G401 (cell line): ENCODE data around the gene GSTT4. TPM values are rescaled to one million over a fixed set of nuclear protein-coding genes. Genes with fewer than 3 reads are reported as not detected.
"Not testable (repeated sequence)": the region's sequence is repeated elsewhere in the genome, so short reads cannot be mapped to it uniquely, and the experiment has no call there.

Experiments used
- DNase-seq: peaks from one replicate; pipeline ENCODE4 v3.0.0-alpha.2; 2015; ENCODE audit warnings: low spot score
- in situ Hi-C: cut with HindIII; loops from 2 replicates; pipeline ENCODE4 v1.10.0; 2016; ENCODE audit warnings: low sequenced_read_pairs, mixed read lengths
- total RNA-seq: library from RNA; depleted of rRNA; stranded (reverse); fragments of >200 nt; shearing (Covaris generic); gene quantifications from 2 replicates; pipeline ENCODE4 v1.2.3, GENCODE V29; 2014; rRNA removed

The GSTT4 gene
- total RNA-seq, 1 experiment from 2014 or later, result not detected

DNA sequence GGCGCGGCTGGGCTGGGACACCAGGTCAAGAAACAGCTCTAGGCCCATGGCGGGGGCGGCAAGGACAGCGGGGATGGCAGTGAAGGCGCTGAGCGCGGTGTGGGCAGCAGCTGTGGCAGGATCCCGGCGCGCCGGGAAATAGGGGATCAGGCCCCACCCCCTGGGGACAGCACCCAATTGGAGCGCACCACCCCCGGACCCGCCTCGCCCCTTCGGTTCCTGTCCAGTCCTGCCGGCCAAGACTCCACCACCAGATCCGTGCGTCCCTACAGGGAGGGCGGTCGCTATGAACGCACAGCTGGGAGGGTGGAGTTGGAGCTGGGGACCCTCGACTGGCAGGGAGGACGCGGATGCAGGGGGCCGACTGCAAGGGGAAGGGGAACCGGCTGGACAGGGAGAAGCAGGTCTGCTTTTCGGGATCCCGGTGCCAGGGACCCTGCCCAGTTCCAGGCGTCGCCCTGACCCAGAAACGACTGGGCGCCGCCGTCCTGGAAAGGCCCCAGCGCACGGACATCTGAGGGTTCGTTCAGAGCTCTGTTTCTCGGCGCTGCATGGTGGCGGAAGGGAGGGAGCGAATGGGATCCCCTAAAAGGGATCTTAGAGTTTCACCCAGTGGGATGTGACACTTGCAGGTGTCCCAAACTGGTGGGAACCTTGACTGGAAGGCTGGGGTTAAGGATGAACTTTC is 44.0 kb downstream of the GSTT4 start, which contains the start of gene GSTT2B:
GSTT2B (minus strand) TSS at position 112 of the 688 bp plus-strand sequence; CDS start at position 48, 64 bp downstream.
- DNase-seq, in situ Hi-C loops: not testable (repeated sequence)

DNA sequence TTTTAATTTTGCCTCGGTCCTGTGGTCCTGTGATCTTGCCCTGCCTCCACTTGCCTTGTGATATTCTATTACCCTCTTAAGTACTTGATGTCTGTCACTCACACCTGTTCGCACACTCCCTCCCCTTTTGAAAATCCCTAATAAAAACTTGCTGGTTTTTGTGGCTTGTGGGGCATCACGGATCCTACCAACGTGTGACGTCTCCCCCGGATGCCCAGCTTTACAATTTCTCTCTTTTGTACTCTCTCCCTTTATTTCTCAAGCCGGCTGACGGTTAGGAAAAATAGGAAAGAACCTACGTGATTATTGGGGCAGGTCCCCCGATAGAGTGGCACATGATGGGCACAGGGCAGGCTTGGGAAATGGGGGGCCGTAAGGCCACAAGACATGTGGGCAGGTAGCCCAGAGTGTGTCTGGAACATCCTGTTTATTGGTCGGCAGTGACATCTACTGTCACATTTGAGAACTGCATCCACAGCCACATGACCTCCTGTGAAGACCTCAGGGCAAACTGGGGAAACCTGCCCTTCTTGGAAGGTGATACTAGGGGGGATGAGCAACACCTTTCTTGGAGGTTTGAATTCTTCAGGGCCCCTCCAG is 48.9 kb downstream of the GSTT4 start:
- in situ Hi-C loops, result not testable (repeated sequence)
- DNase-seq, result peak; percentile 85

DNA sequence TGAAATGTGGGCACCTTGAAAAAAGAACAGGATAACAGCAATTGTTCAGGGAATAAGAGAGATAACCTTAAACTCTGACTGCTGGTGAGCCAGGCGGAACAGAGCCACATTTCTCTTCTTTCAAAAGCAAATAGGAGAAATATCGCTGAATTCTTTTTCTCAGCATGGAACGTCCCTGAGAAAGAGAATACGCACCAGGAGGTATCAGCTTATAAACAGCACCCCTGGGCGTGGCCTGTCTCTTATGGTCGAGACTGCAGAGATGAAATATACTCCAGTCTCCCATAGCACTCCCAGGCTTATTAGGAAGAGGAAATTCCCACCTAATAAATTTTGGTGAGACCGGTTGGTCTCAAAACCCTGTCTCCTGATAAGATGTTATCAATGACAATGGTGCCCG is 49.4 kb downstream of the GSTT4 start:
- in situ Hi-C loops, DNase-seq: not testable (repeated sequence)

DNA sequence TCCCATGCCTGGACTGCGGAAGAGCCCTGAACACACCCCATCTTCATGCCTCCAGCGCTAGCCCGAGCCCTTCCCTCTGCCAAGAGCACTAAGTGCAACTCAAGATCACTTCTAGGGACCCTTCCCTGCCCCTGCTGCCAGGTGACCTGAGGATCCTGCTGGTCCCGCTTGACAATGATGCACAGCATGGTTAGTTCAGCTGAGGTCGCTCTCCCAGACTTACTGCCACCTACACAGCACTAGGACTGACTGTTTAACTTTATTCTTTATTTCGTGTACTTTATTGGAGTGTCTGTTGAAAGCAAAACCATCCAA is 50.3 kb downstream of the GSTT4 start:
- in situ Hi-C loops, DNase-seq: not testable (repeated sequence)

DNA sequence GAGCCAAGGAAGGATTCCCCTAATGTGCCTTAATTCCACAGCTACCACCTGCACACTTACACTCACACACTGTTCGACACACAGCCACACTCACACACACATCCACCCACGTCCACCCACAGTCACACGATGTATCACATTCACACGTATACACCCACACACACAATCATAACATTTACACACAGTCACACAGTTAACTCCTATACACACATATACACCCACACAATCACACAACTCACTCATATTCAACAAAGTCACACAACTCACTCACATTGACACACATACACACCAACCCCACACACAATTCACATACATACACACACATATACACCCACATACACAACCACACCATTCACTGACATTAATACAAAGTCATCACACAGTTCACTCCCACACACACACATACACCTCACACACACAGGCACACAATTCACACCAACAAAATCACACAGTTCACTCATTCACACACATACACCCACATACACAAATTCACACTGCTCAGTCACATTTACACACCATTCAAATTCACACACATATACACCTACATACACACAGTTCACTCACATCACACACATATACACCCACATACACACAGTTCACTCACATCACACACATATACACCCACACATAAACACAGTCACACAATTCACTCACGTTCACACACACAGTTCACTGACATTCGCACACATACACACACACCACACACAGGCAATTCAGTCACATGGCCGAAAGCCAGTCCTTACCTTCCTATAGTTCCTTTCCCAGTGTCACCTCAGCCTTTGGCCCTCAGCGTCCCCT is 50.9 kb downstream of the GSTT4 start:
- in situ Hi-C loops, DNase-seq: not testable (repeated sequence)

DNA sequence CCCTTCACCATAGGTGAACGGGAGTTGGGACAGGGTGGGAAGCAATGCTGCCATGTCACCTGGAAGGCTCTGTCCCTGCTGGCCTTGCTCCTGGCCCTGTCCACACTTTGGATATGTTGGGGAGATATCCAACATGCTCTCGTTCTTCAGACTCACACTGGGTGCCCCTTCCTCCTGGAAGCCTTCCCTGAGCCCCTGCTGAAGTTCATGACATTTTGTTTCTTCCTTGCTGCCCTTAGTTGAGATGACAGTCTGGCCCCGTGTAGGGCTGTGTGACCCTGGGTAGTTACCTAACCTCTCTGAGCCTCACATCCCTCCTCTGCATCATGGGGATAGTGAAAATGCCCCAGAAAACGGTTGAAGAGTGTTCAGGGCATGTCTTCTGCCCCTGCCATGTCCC is 51.8 kb downstream of the GSTT4 start:
- in situ Hi-C loops, DNase-seq: not testable (repeated sequence)

GRCh38 chr22:23952794-23953405 is 52.4 kb downstream of the GSTT4 start:
- DNase-seq, in situ Hi-C loops: not testable (repeated sequence)

GRCh38 chr22:23951383-23951782 is 53.9 kb downstream of the GSTT4 start:
- DNase-seq, in situ Hi-C loops: not testable (repeated sequence)

DNA sequence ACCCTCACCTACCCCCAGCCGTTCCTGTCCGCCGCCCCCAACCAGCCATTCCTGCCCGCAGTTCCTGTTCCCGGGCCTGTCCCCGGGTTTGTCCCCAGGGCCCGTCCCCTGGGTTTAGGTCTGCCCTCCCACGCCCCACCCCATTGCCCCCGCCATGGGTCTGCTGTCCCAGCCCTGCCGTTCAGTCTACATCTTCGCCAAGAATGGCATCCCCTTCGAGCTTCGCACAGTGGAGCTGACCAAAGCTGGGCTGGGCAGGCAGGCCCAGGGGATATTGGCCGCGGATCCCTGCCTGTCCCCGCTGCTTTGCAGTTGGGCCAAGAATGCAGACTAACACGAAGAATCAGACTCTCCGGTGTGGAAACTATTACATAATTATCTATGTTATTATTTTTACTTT is 55.5 kb downstream of the GSTT4 start:
- DNase-seq, in situ Hi-C loops: not testable (repeated sequence)

Other genes starting within 250 kb of the GSTT4 start
- not detected in 2 replicates for gene C22orf15, start 242.5 kb downstream of the GSTT4 start, total RNA-seq
- not detected in 2 replicates for gene CHCHD10, start 237.5 kb downstream of the GSTT4 start, total RNA-seq
- gene MMP11, start 232.6 kb downstream of the GSTT4 start, total RNA-seq, result not detected in 2 replicates
- gene SMARCB1, start 218.5 kb downstream of the GSTT4 start, total RNA-seq, result not detected in 2 replicates
- not detected in 2 replicates for gene DERL3, start 166.4 kb downstream of the GSTT4 start, total RNA-seq
- not detected in 2 replicates for gene SLC2A11, start 147.6 kb downstream of the GSTT4 start, total RNA-seq
- gene MIF, start 111.1 kb downstream of the GSTT4 start, total RNA-seq, result not detected in 2 replicates
- not detected in 2 replicates for gene GSTT2B, start 44.3 kb downstream of the GSTT4 start, total RNA-seq
- not detected in 2 replicates for gene DDTL, start 38.6 kb downstream of the GSTT4 start, total RNA-seq
- not detected in 2 replicates for gene DDT, start 31.0 kb downstream of the GSTT4 start, total RNA-seq
- gene GSTT2, start 25.3 kb downstream of the GSTT4 start, total RNA-seq, result not detected in 2 replicates
- not detected in 2 replicates for gene CABIN1, start 5.9 kb upstream of the GSTT4 start, total RNA-seq
- gene SUSD2, start 176.0 kb upstream of the GSTT4 start, total RNA-seq, result not detected in 2 replicates
- not detected in 2 replicates for gene GGT5, start 239.6 kb upstream of the GSTT4 start, total RNA-seq